Measurements from ENCODE around the gene CD6.

DNA sequence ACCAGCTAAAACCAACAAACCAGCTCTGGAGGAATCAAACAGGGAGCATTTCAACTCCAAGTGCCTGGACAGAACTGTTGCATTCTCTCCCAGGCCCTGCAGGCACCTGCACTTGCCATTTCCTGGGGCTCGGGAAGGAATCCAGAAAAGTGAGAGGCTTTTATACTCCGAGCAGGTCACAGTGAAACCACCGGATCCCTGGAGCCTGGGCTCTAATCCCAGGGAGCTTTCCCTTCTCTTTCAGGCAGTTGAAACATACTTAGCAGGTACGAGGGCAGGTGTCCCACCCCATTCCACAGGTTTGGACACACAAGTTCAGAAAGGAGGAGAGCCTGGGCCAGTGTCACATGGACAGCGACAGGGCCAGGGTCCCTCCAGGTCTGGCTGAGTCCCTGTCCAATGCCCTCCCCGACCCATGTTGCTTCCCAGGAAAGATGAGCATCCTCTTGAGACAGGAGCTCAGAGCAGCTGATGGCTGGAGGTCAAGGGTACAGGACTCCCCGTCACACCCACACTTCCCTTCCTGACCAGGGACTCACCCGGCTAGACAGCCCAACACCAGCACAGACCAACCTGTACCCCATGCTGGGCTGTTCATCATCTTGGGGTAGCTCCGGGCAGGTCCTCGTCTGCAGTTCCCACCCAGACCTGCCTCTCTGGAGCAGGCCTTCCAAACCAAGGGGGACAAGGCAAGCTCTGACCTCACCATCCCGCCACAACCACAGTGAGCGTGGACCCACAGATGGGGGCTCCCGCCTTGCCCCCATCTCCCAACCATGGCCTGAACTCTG, 80.9 kb downstream of the CD6 start:
- TF ChIP-seq CTCF (IDR thresholded peaks at IDR 0.05; ENCODE audit: low read depth, low read length) (no peak), POLR2A (IDR thresholded peaks at IDR 0.05; ENCODE audit: extremely low read depth, insufficient read length) (no peak), MYC (IDR thresholded peaks at IDR 0.05; ENCODE audit: low read depth, low read length) (no peak)
- TF ChIP-seq, protein P1, sequence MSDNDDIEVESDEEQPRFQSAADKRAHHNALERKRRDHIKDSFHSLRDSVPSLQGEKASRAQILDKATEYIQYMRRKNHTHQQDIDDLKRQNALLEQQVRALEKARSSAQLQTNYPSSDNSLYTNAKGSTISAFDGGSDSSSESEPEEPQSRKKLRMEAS (IDR thresholded peaks at IDR 0.05; ENCODE audit: low read depth, low read length): no peak
